Endometrial microvascular endothelial cells (primary cell): ENCODE results near the gene ZNF146. TPM values are rescaled to one million over a fixed set of nuclear protein-coding genes. Genes with fewer than 3 reads are reported as not detected.
"Not testable (repeated sequence)": the region's sequence is repeated elsewhere in the genome, so short reads cannot be mapped to it uniquely, and the experiment has no call there.

Experiments
- in situ Hi-C: cut with HindIII; loops from 2 replicates; pipeline ENCODE4 v1.10.0; 2017; ENCODE audit warnings: low sequenced_read_pairs, low pct_unique_long_range_greater_than_20kb; ENCODE audit errors: inconsistent ontology term
- total RNA-seq: library from RNA; depleted of rRNA; stranded (reverse); fragments of >200 nt; gene quantifications from one replicate; pipeline ENCODE4 v1.2.3, GENCODE V29; 2015; ENCODE audit errors: inconsistent ontology term

The ZNF146 gene
- 60.9 TPM for total RNA-seq

- in situ Hi-C loops = no loop called here
These were observed at the start of gene ZNF146, which contains the start of gene ZNF565 for GRCh38 chr19:36214386-36215275. Gene ZNF146 (plus strand): TSS chr19:36215106. CDS start chr19:36236441, 21,335 bp downstream. Gene ZNF565 (minus strand): TSS chr19:36214665. CDS start chr19:36201985, 12,680 bp downstream.

- in situ Hi-C loops = no loop called here
These were observed 45.7 kb upstream of the ZNF146 start for GRCh38 chr19:36169084-36169760.

GRCh38 chr19:36172852-36173251 lies 42.1 kb upstream of the ZNF146 start:
- in situ Hi-C loops = no loop called here

- in situ Hi-C loops = not testable (repeated sequence)
These were observed 41.1 kb upstream of the ZNF146 start for GRCh38 chr19:36173846-36174245.

GRCh38 chr19:36179077-36179476 lies 35.8 kb upstream of the ZNF146 start:
- in situ Hi-C loops = not testable (repeated sequence)

- in situ Hi-C loops = no loop called here
These were observed 32.2 kb upstream of the ZNF146 start for GRCh38 chr19:36182612-36183244.

- in situ Hi-C loops = no loop called here
These were observed 31.7 kb upstream of the ZNF146 start for GRCh38 chr19:36183245-36183628.

GRCh38 chr19:36186722-36187121 lies 28.2 kb upstream of the ZNF146 start:
- in situ Hi-C loops = not testable (repeated sequence)

- in situ Hi-C loops = no loop called here
These were observed 18.7 kb upstream of the ZNF146 start for GRCh38 chr19:36196249-36196648.

GRCh38 chr19:36198119-36198518 lies 16.8 kb upstream of the ZNF146 start:
- in situ Hi-C loops = no loop called here

- in situ Hi-C loops = no loop called here
These were observed 13.2 kb upstream of the ZNF146 start for GRCh38 chr19:36201684-36202083.

GRCh38 chr19:36203293-36203692 lies 11.6 kb upstream of the ZNF146 start:
- in situ Hi-C loops = no loop called here

GRCh38 chr19:36207605-36208252 lies 7.2 kb upstream of the ZNF146 start:
- in situ Hi-C loops = no loop called here

GRCh38 chr19:36209372-36209771 lies 5.5 kb upstream of the ZNF146 start:
- in situ Hi-C loops = no loop called here

- in situ Hi-C loops = no loop called here
These were observed 4.4 kb upstream of the ZNF146 start for GRCh38 chr19:36210497-36210896.

- in situ Hi-C loops = no loop called here
These were observed 2.0 kb upstream of the ZNF146 start for GRCh38 chr19:36212895-36213294.

GRCh38 chr19:36215276-36216123 lies 594 bp downstream of the ZNF146 start:
- in situ Hi-C loops = no loop called here

- in situ Hi-C loops = no loop called here
These were observed 6.6 kb downstream of the ZNF146 start for GRCh38 chr19:36221474-36221873.
